NT2/D1 (cell line): ENCODE results near the gene FAF1.

Source experiments
- DNase-seq: peaks from one replicate; pipeline ENCODE4 v3.0.0-alpha.2; 2011; ENCODE audit warnings: low read depth, low spot score
- H3K27me3 ChIP-seq: 2 replicates; pipeline ENCODE4 v1.6.0; 2011; ENCODE audit warnings: mild to moderate bottlenecking; ENCODE audit not compliant: insufficient read length, insufficient read depth
- H3K36me3 ChIP-seq: 2 replicates; pipeline ENCODE4 v1.6.1; 2011; ENCODE audit warnings: mild to moderate bottlenecking, low read length, mixed read lengths; ENCODE audit not compliant: insufficient read depth, insufficient read length
- H3K4me1 ChIP-seq: 2 replicates; pipeline ENCODE4 v1.5.1; 2011; ENCODE audit not compliant: insufficient read depth, insufficient read length
- H3K4me3 ChIP-seq: 2 replicates; pipeline ENCODE4 v1.5.1; 2011; ENCODE audit warnings: low read depth; ENCODE audit not compliant: insufficient read length
- H3K9ac ChIP-seq: 2 replicates; pipeline ENCODE4 v1.6.0; 2011; ENCODE audit warnings: low read depth; ENCODE audit not compliant: insufficient read length
- H3K9me3 ChIP-seq: 2 replicates; pipeline ENCODE4 v1.5.1; 2011; ENCODE audit warnings: mild to moderate bottlenecking, low read length; ENCODE audit not compliant: insufficient read depth
- SUZ12 ChIP-seq: IDR thresholded peaks from 2 replicates; pipeline ENCODE4 v1.6.1; 2011; ENCODE audit not compliant: insufficient read length, insufficient read depth; ENCODE audit errors: extremely low read depth
- YY1 ChIP-seq: IDR thresholded peaks from 2 replicates; pipeline ENCODE4 v1.6.1; 2011; ENCODE audit not compliant: insufficient read length, insufficient read depth
- ZNF274 ChIP-seq: IDR thresholded peaks from 2 replicates; pipeline ENCODE4 v1.6.1; 2011; ENCODE audit warnings: mild to moderate bottlenecking, low read depth, low read length

Gene FAF1

DNA sequence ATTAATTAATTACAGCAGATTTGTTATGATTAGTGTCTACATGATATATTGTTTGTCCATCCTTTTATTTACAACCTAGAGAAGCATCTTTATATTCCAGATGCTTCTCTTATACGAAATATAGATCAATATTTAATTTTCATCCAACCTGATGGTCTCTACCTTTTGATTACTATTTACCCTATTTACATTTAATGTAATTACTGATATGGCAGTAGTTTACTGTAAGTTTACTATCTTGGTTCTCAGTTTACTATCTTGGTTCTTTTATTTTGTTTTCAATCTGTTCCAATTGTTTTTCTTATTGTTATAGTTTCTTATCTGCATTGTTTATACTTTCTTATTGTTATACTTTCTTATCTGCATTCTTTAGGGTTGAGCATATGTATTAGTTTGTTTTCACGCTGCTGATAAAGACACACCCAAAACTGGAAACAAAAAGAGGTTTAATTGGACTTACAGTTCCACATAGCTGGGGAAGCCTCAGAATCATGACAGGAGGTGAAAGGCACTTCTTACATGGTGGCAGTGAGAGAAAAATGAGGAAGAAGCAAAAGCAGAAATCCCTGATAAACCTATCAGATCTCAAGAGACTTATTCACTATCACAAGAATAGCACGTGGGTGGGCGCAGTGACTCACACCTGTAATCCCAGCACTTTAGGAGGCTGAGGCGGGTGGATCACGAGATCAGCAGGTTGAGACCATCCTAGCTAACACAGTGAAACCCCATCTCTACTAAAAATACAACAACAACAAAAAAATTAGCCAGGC, 28.9 kb downstream of the FAF1 start:
- Histone ChIP-seq H3K36me3 (no peaks in the 10 kb centered on the region), H3K4me3 (no peak overlapping the region), H3K9ac (no peak overlapping the region), H3K4me1 (no peaks in the 10 kb centered on the region), H3K9me3 (0 out of 2 replicates have a peak, but pooled peaks cover 6% of the 10 kb centered on the region), H3K27me3 (no peaks in the 10 kb centered on the region)
- no peak for DNase-seq
- TF ChIP-seq ZNF274 = no peak
- TF ChIP-seq YY1 = no peak
- TF ChIP-seq SUZ12 = no peak

DNA sequence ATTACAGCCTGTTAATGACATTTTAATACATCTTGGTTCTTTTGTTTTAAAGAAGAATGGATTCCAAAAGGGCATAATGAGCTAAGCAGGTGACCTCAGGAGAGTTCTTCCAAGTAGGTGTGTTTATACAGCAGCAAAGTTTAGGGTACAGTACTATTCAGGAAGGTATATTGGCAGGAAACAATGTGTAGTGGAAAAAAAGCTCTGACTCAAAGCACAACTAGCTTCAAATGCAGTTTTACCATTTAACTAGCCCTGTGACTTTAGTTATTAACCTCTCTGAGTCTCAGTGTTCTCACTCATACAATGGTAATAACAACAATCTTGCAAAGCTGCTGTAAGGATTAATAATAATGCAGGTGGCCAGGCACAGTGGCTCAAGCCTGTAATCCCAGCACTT, 29.9 kb downstream of the FAF1 start:
- Histone ChIP-seq H3K4me1 (no peaks in the 10 kb centered on the region), H3K27me3 (no peaks in the 10 kb centered on the region), H3K36me3 (no peaks in the 10 kb centered on the region), H3K9ac (no peak overlapping the region), H3K4me3 (no peak overlapping the region), H3K9me3 (0 out of 2 replicates have a peak, but pooled peaks cover 6% of the 10 kb centered on the region)
- DNase-seq = no peak
- TF ChIP-seq YY1 (no peak), ZNF274 (no peak), SUZ12 (no peak)

DNA sequence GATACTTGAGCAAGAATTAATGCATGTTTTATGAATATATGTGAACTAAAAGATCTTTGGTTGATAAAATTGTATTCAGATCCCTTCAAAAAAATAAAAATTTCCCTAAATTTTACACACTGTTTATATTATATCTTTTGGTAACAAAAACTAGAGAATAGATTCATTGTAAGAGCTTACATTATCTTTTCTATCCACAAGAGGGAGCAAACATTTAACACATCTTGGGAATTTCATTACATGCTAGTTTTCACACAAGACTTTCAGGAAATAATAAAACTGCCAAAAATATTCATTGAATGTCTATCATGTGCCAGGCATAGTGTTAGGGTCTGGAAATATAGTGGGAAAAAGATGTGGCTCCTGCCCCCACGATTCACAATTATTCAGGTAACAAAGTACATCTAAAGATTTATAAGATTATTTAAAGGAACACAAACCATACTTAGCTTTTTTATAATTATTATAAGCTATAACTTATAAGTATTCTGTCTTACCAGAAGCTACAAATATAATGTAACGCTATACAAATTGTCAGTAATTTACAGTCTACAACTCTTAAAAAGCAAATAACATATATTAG, 30.6 kb downstream of the FAF1 start:
- no peak overlapping the region for H3K9ac ChIP-seq
- H3K36me3 ChIP-seq = no peaks in the 10 kb centered on the region
- no peak for TF ChIP-seq YY1
- no peak for TF ChIP-seq ZNF274
- no peak for TF ChIP-seq SUZ12
- 0 out of 2 replicates have a peak, but pooled peaks cover 6% of the 10 kb centered on the region for H3K9me3 ChIP-seq
- H3K27me3 ChIP-seq = no peaks in the 10 kb centered on the region
- no peak overlapping the region for H3K4me3 ChIP-seq
- H3K4me1 ChIP-seq = no peaks in the 10 kb centered on the region
- peak; percentile 5 for DNase-seq

DNA sequence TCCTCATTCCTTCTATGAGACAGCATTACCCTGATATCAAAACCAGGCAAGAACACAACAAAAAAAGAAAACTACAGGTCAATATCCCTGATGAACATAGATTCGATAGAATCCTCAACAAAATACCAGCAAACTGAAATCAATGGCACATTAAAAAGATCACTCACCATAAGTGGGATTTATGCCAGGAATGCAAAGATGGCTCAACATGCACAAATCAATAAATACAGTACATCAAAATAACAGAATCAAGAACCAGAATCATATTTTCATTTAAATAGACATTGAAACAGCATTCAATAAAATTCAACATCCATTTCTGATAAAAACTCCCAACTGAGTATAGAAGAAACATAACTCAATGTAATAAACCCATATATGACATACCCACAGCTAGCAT, 36.5 kb downstream of the FAF1 start:
- TF ChIP-seq ZNF274 = no peak
- TF ChIP-seq YY1 = no peak
- TF ChIP-seq SUZ12 = no peak
- H3K4me1 ChIP-seq = no peaks in the 10 kb centered on the region
- H3K9me3 ChIP-seq = no peaks in the 10 kb centered on the region
- H3K4me3 ChIP-seq = no peak overlapping the region
- H3K9ac ChIP-seq = no peak overlapping the region
- no peak for DNase-seq
- H3K36me3 ChIP-seq = no peaks in the 10 kb centered on the region
- no peaks in the 10 kb centered on the region for H3K27me3 ChIP-seq

DNA sequence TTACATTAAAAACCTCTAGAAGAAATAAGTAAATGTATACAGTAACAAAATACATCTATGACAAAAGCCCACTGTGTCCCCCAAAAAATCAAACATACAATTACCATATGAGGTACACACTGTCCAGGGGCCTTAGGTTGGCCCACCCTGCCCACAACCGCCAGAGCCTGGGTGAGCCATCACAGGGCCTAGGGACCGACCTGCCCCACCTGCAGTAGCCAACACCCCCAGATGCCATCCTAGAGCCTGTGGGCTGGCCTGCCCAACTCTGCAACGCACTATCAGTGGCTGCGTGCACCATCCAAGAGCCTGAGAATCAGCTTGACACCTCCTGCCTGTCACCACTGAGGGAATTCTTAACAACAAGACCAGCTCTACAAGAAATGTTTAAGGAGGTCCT, 39.0 kb downstream of the FAF1 start:
- Histone ChIP-seq H3K27me3 (no peaks in the 10 kb centered on the region), H3K9me3 (no peaks in the 10 kb centered on the region), H3K4me3 (no peak overlapping the region), H3K9ac (no peak overlapping the region), H3K36me3 (no peaks in the 10 kb centered on the region), H3K4me1 (no peaks in the 10 kb centered on the region)
- DNase-seq = no peak
- TF ChIP-seq SUZ12 (no peak), ZNF274 (no peak), YY1 (no peak)

DNA sequence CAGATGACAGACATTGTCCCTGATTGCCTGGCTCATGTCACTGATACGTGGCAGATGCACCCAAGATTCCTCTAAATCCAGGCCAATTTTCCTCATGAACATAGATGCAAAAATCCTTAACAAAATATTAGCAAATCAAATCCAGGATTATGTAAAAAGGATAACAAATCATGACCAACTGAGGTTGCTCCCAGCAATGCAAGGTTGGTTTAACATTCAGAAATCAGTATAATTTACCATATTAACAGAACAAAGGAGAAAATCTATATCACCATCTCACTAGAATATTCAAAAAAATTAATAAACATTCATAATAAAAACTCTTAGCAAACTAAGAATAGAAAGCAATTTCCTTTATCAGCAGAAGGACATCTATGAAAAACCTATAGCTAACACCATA, 39.7 kb downstream of the FAF1 start:
- Histone ChIP-seq H3K4me3 (no peak overlapping the region), H3K9ac (no peak overlapping the region), H3K27me3 (no peaks in the 10 kb centered on the region), H3K36me3 (no peaks in the 10 kb centered on the region), H3K4me1 (no peaks in the 10 kb centered on the region), H3K9me3 (no peaks in the 10 kb centered on the region)
- TF ChIP-seq SUZ12 (no peak), ZNF274 (no peak), YY1 (no peak)
- DNase-seq = no peak
